Nephron (organoid): Measurements from ENCODE around the gene COL8A2.

Experiments used
- H3K27ac Mint-ChIP-seq, 3 experiments: 2 replicates each; pipeline ENCODE4 v1.8.0; 2020; ENCODE audit warnings: mixed read lengths in 3 of 3, mild to moderate bottlenecking in 2 of 3, moderate library complexity in 1 of 3
- H3K27me3 Mint-ChIP-seq: 2 replicates; pipeline ENCODE4 v1.8.0; 2021; ENCODE audit warnings: low read depth, mild to moderate bottlenecking, moderate library complexity, mixed read lengths
- H3K36me3 Mint-ChIP-seq: 2 replicates; pipeline ENCODE4 v1.8.0; 2020; ENCODE audit warnings: low read depth, mixed read lengths
- H3K4me1 Mint-ChIP-seq: 2 replicates; pipeline ENCODE4 v1.8.0; 2020; ENCODE audit warnings: mixed read lengths
- H3K4me3 Mint-ChIP-seq, 3 experiments: 2 replicates each; pipeline ENCODE4 v1.8.0; 2020; ENCODE audit warnings: mild to moderate bottlenecking in 3 of 3, mixed read lengths in 3 of 3, moderate library complexity in 2 of 3
- H3K9me3 Mint-ChIP-seq: 2 replicates; pipeline ENCODE4 v1.8.0; 2020; ENCODE audit warnings: mixed read lengths
- CTCF ChIP-seq, 3 experiments: fragments of 200-600 bp; sonication (generic); IDR thresholded peaks; one replicate each; pipeline ENCODE4 v1.5.0; 2021; ENCODE audit warnings: antibody characterized with exemption in 3 of 3; ENCODE audit not compliant: unreplicated experiment in 3 of 3

Gene COL8A2

DNA sequence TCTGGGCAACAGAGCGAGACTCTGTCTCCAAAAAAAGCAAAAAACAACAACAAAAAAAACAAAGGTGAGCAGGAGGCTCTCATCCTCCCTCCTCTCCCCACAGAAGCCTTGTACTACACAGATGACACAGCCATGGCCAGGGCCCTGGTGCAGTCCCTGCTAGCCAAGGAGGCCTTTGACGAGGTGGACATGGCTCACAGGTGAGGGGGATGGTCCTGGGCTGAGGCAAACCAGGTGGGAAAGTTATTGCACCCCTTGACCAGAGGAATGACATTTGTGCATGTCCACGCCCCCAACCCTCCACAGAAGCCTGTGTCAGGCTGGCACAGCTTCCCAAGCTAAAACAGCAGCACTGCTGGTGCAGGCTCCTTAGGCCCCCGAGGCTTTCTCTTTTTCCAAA, 33.9 kb downstream of the COL8A2 start:
- Mint-ChIP-seq H3K27me3 (no peaks in the 10 kb centered on the region), H3K4me3 (peak overlapping the region; percentile 66 to 82 (median 74)), H3K36me3 (peaks cover 28% of the 10 kb centered on the region), H3K27ac (no peak overlapping the region), H3K9me3 (no peaks in the 10 kb centered on the region), H3K4me1 (peaks cover 11% of the 10 kb centered on the region)
- TF ChIP-seq CTCF (IDR thresholded peaks at IDR 0.05; ENCODE audit: unreplicated experiment in 3 of 3) = no peak

- no peak for TF ChIP-seq CTCF (IDR thresholded peaks at IDR 0.05; ENCODE audit: unreplicated experiment in 3 of 3)
- H3K9me3 Mint-ChIP-seq = no peaks in the 10 kb centered on the region
- no peaks in the 10 kb centered on the region for H3K27me3 Mint-ChIP-seq
- peaks cover 27% of the 10 kb centered on the region for H3K36me3 Mint-ChIP-seq
- peaks cover 11% of the 10 kb centered on the region for H3K4me1 Mint-ChIP-seq
- H3K4me3 Mint-ChIP-seq = peak overlapping the region; percentile 95 to 99 (median 95)
- H3K27ac Mint-ChIP-seq = peak overlapping the region; percentile 91 to 98 (median 98)
Observed at GRCh38 chr1:36089393-36090121, 35.5 kb downstream of the COL8A2 start.

DNA sequence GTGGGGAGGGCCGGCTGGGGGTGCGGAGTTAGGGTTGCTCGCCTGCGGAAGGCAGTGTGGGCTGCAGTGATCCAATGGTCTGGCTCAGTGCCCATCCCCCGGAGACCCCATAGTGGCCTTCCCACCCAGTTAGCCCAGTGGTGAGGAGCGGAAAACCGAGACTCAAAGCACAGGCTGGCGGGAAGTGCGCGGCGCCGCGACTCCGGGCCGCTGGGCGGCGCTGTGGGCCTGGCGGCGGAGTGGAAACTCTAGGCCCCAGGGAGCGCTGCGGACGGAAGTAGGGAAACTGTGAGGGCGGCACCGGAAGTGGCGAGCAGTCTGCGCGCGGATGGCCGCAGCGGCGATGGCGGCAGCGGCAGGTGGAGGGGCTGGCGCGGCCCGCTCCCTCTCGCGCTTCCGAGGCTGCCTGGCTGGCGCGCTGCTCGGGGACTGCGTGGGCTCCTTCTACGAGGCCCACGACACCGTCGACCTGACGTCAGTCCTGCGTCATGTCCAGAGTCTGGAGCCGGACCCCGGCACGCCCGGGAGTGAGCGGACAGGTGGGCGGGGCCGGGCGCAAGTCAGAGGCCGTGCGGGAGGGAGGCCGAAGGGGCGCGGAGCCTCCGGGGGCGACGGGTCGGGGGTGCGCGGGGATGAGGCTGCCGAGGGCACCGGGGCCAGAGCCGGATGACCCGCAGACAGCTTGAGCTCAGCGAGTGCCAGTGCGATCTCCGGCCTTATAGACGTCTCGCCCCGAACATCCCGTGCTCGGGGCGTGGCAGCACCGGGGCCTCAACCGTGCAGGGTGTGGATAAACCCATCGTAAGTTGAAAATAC, 36.2 kb downstream of the COL8A2 start, which contains the start of gene ADPRS:
TSS of gene ADPRS (plus strand) at position 316 of the 816 bp plus-strand sequence. CDS start at position 329, 13 bp downstream.
- TF ChIP-seq CTCF (IDR thresholded peaks at IDR 0.05; ENCODE audit: unreplicated experiment in 3 of 3) = peak; percentile 99
- H3K27me3 Mint-ChIP-seq = no peaks in the 10 kb centered on the region
- H3K4me1 Mint-ChIP-seq = peaks cover 11% of the 10 kb centered on the region
- H3K36me3 Mint-ChIP-seq = peaks cover 23% of the 10 kb centered on the region
- H3K27ac Mint-ChIP-seq = peak within 1 kb of the TSS; percentile 91 to 98 (median 98)
- no peaks in the 10 kb centered on the region for H3K9me3 Mint-ChIP-seq
- H3K4me3 Mint-ChIP-seq = peak within 1 kb of the TSS; percentile 95 to 99 (median 95)

DNA sequence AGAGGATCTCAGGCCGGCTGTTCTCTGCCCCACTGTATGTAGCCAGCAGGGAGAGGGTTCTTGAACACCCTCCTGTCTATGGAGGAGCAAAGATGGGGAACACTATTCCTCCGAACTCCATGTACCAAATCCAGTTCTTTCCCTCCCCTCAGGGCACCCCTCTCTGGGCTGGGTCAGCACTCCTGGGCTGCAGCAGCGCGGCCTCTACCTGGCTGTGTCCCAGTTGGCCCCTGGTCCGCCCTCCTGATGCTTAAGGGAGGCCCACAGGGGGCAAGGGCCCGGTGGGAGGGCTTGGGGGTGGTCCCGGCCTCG, 36.8 kb downstream of the COL8A2 start:
- H3K27ac Mint-ChIP-seq = peak overlapping the region in 2 of 3 experiments; percentile 40 to 56
- peaks cover 11% of the 10 kb centered on the region for H3K4me1 Mint-ChIP-seq
- peak overlapping the region; percentile 95 to 99 (median 95) for H3K4me3 Mint-ChIP-seq
- no peaks in the 10 kb centered on the region for H3K27me3 Mint-ChIP-seq
- TF ChIP-seq CTCF (IDR thresholded peaks at IDR 0.05; ENCODE audit: unreplicated experiment in 3 of 3) = no peak
- H3K9me3 Mint-ChIP-seq = no peaks in the 10 kb centered on the region
- H3K36me3 Mint-ChIP-seq = peaks cover 19% of the 10 kb centered on the region

DNA sequence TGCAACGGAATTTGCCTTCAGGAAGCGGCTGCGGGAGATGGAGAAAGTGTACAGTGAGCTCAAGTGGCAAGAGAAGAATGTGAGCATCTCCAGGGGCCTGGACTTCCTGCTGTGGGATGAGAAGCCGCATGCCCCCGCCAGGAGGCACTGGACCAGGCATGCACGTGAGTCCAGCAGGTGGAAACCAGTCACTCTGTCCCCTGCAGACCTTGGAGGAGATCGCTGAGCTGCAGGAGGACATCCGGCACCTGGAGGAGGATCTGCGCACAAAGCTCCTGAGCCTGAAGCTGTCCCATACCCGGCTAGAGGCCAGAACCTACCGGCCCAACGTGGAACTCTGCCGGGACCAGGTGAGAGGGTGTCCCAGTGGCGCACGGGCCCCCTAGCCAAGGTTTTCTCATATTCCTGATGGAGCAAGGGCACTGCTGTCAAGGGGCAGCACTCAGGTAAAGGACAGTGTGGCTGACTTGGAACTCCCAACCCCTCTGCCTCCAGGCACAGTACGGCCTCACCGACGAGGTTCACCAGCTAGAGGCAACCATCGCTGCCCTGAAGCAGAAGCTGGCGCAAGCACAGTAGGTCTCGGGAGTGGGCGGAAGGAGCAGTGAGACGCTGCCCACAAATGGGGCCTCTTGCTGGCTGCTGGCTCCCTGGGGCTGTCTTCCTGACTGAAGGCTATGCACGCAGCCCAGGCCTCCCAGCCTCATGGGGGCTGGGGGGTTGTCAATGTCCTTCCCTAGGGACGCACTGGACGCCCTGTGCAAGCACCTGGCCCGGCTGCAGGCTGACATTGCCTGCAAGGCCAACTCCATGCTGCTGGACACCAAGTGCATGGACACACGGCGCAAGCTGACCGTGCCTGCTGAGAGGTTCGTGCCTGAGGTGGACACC, 37.5 kb downstream of the COL8A2 start:
- Mint-ChIP-seq H3K9me3 (no peaks in the 10 kb centered on the region), H3K27ac (peak overlapping the region in 2 of 3 experiments; percentile 1 to 16), H3K36me3 (peaks cover 12% of the 10 kb centered on the region), H3K4me1 (peaks cover 11% of the 10 kb centered on the region), H3K4me3 (peak overlapping the region; percentile 95 to 99 (median 95)), H3K27me3 (no peaks in the 10 kb centered on the region)
- TF ChIP-seq CTCF (IDR thresholded peaks at IDR 0.05; ENCODE audit: unreplicated experiment in 3 of 3) = no peak
